OCI-LY7 (cell line): ENCODE results near the gene MEGF8. TPM values are rescaled to one million over a fixed set of nuclear protein-coding genes. Genes with fewer than 3 reads are reported as not detected.

ENCODE experiments used
- BruUV-seq: library from RNA; stranded (reverse); fragments of 400-500 nt; replicated peaks from 2 replicates; lab custom pipeline; 2021; lab: Mats Ljungman, UMichigan
- CTCF ChIA-PET: fragments of 300-600 bp; sonication (Branson Sonifier 250); formaldehyde crosslinking; loops from one replicate; lab custom pipeline; 2022; ENCODE audit warnings: antibody characterized with exemption; ENCODE audit not compliant: unreplicated experiment; lab: Charles Lee
- POLR2A ChIA-PET: fragments of 300-600 bp; sonication (Branson Sonifier 250); formaldehyde crosslinking; loops from one replicate; lab custom pipeline; 2022; ENCODE audit warnings: antibody characterized with exemption; lab: Charles Lee
- DNase-seq: peaks from one replicate; pipeline ENCODE4 v3.0.0-alpha.2; 2015; ENCODE audit warnings: low spot score
- H2AFZ ChIP-seq: fragments of 200-600 bp; sonication (generic), shearing (Covaris generic); 2 replicates; pipeline ENCODE4 v1.6.1; 2014; ENCODE audit warnings: mild to moderate bottlenecking, antibody characterized with exemption, low read length, moderate library complexity
- H3K27ac ChIP-seq: fragments of 200-600 bp; sonication (generic); 2 replicates; pipeline ENCODE4 v1.5.1; 2014; ENCODE audit warnings: mixed run types, low read depth, mild to moderate bottlenecking, moderate library complexity, low read length, inconsistent platforms; ENCODE audit not compliant: poor library complexity, severe bottlenecking
- H3K36me3 ChIP-seq: fragments of 200-600 bp; sonication (generic); 2 replicates; pipeline ENCODE4 v1.6.1; 2014; ENCODE audit warnings: mild to moderate bottlenecking, antibody characterized with exemption, low read length, moderate library complexity, mixed read lengths; ENCODE audit not compliant: insufficient read depth
- H3K4me1 ChIP-seq: fragments of 200-600 bp; sonication (generic); 2 replicates; pipeline ENCODE4 v1.5.1; 2014; ENCODE audit warnings: mild to moderate bottlenecking, low read length; ENCODE audit not compliant: insufficient read depth, poor library complexity, severe bottlenecking
- H3K4me2 ChIP-seq: fragments of 200-600 bp; sonication (generic); 2 replicates; pipeline ENCODE4 v1.6.1; 2014; ENCODE audit warnings: mild to moderate bottlenecking, low read length
- H3K4me3 ChIP-seq: fragments of 200-600 bp; sonication (generic); 2 replicates; pipeline ENCODE4 v1.5.1; 2014; ENCODE audit warnings: mild to moderate bottlenecking, low read depth, low read length; ENCODE audit not compliant: poor library complexity, severe bottlenecking
- H3K79me2 ChIP-seq: fragments of 200-600 bp; sonication (generic); 2 replicates; pipeline ENCODE4 v1.6.1; 2016; ENCODE audit warnings: low read depth, mild to moderate bottlenecking, low read length, moderate library complexity, mixed read lengths; ENCODE audit not compliant: insufficient read depth
- H3K9me2 ChIP-seq: fragments of 200-600 bp; sonication (generic); 2 replicates; pipeline ENCODE4 v1.6.1; 2016; ENCODE audit warnings: mild to moderate bottlenecking, low read length, mixed read lengths; ENCODE audit not compliant: insufficient read depth
- H3K9me3 ChIP-seq: fragments of 200-600 bp; sonication (generic); 2 replicates; pipeline ENCODE4 v1.6.1; 2014; ENCODE audit warnings: mild to moderate bottlenecking, mixed run types, low read length, mixed read lengths
- H4K20me1 ChIP-seq: fragments of 200-600 bp; sonication (generic); 2 replicates; pipeline ENCODE4 v1.6.1; 2014; ENCODE audit warnings: mild to moderate bottlenecking, antibody characterized with exemption, low read length, moderate library complexity, mixed read lengths; ENCODE audit not compliant: insufficient read depth
- EZH2phosphoT487 ChIP-seq: fragments of 200-600 bp; sonication (generic); IDR thresholded peaks from 2 replicates; pipeline ENCODE4 v1.6.1; 2018; ENCODE audit warnings: low read depth, borderline replicate concordance, mild to moderate bottlenecking, mixed run types, antibody characterized with exemption, low read length, moderate library complexity, mixed read lengths
- intact Hi-C: fragments of 100-400 bp; cut with micrococcal nuclease; formaldehyde crosslinking; loops from one replicate; pipeline ENCODE4 v1.10.0; 2022; ENCODE audit not compliant: unreplicated experiment
- total RNA-seq, 2 experiments: library from RNA; depleted of rRNA in 1 of 2; stranded (reverse); fragments of >200 nt in 1 of 2; shearing (Covaris generic) in 1 of 2; gene quantifications; 2 replicates each; pipeline ENCODE4 v1.2.3, GENCODE V29; 2014 to 2022
- TF ChIP-seq, protein P1 (sequence below): fragments of 200-600 bp; sonication (generic); conservative IDR thresholded peaks from 2 replicates; pipeline ENCODE4 v1.5.1; 2014; ENCODE audit warnings: mild to moderate bottlenecking, antibody characterized with exemption, low read length, moderate library complexity, mixed read lengths

Gene MEGF8
- total RNA-seq, 2 experiments from 2014 or later, result 10.5 to 14.7 TPM

GRCh38 chr19:42403586-42403985 is 78.2 kb downstream of the MEGF8 start:
- BruUV-seq, result no TSS peak
- Histone ChIP-seq H3K79me2 (no peaks in the 10 kb centered on the region), H3K4me2 (no peak overlapping the region), H3K36me3 (peaks cover 49% of the 10 kb centered on the region), H3K9me2 (no peaks in the 10 kb centered on the region), H3K27ac (no peak overlapping the region), H4K20me1 (no peaks in the 10 kb centered on the region), H3K9me3 (no peaks in the 10 kb centered on the region), H3K4me3 (no peak overlapping the region), H2AFZ (no peak overlapping the region), H3K4me1 (no peaks in the 10 kb centered on the region)
- POLR2A ChIA-PET, result no interaction called here
- intact Hi-C loops, result no loop called here
- no peak for DNase-seq
- TF ChIP-seq, protein P1, sequence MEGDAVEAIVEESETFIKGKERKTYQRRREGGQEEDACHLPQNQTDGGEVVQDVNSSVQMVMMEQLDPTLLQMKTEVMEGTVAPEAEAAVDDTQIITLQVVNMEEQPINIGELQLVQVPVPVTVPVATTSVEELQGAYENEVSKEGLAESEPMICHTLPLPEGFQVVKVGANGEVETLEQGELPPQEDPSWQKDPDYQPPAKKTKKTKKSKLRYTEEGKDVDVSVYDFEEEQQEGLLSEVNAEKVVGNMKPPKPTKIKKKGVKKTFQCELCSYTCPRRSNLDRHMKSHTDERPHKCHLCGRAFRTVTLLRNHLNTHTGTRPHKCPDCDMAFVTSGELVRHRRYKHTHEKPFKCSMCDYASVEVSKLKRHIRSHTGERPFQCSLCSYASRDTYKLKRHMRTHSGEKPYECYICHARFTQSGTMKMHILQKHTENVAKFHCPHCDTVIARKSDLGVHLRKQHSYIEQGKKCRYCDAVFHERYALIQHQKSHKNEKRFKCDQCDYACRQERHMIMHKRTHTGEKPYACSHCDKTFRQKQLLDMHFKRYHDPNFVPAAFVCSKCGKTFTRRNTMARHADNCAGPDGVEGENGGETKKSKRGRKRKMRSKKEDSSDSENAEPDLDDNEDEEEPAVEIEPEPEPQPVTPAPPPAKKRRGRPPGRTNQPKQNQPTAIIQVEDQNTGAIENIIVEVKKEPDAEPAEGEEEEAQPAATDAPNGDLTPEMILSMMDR, result no peak
- no peak for TF ChIP-seq EZH2phosphoT487
- CTCF ChIA-PET, result interaction anchor here (0.6 kb wide), 1 partner anchor 16 kb away, joined by 3 read pairs; no protein-coding TSS in a partner anchor

- Histone ChIP-seq H3K27ac (no peak overlapping the region), H4K20me1 (no peaks in the 10 kb centered on the region), H2AFZ (no peak overlapping the region), H3K9me2 (no peaks in the 10 kb centered on the region), H3K79me2 (no peaks in the 10 kb centered on the region), H3K36me3 (peaks cover 59% of the 10 kb centered on the region), H3K9me3 (no peaks in the 10 kb centered on the region), H3K4me3 (no peak overlapping the region), H3K4me2 (no peak overlapping the region), H3K4me1 (no peaks in the 10 kb centered on the region)
- no TSS peak for BruUV-seq
- DNase-seq, result no peak
- ChIA-PET POLR2A (interaction anchor here (1.2 kb wide), 1 partner anchor 10 kb away, joined by 5 read pairs; no protein-coding TSS in a partner anchor), CTCF (no interaction called here)
- intact Hi-C loops, result no loop called here
- TF ChIP-seq, protein P1, result no peak
- no peak for TF ChIP-seq EZH2phosphoT487
These were observed 80.7 kb downstream of the MEGF8 start for GRCh38 chr19:42406111-42406510.

- no peak overlapping the region for H3K4me2 ChIP-seq
- H3K79me2 ChIP-seq, result no peaks in the 10 kb centered on the region
- no peak overlapping the region for H2AFZ ChIP-seq
- ChIA-PET CTCF (no interaction called here), POLR2A (interaction anchor here (1.2 kb wide), 1 partner anchor 11 kb away, joined by 5 read pairs; no protein-coding TSS in a partner anchor)
- no peaks in the 10 kb centered on the region for H3K4me1 ChIP-seq
- no peak overlapping the region for H3K4me3 ChIP-seq
- no peak overlapping the region for H3K27ac ChIP-seq
- H3K36me3 ChIP-seq, result peaks cover 59% of the 10 kb centered on the region
- no peaks in the 10 kb centered on the region for H3K9me3 ChIP-seq
- H4K20me1 ChIP-seq, result no peaks in the 10 kb centered on the region
- no peak for TF ChIP-seq EZH2phosphoT487
- TF ChIP-seq, protein P1, result no peak
- no peak for DNase-seq
- H3K9me2 ChIP-seq, result no peaks in the 10 kb centered on the region
- intact Hi-C loops, result no loop called here
- no TSS peak for BruUV-seq
These were observed 81.8 kb downstream of the MEGF8 start for GRCh38 chr19:42407085-42407815.
